A549 (cell line): ENCODE measurements around the gene FGF5. TPM values are rescaled to one million over a fixed set of nuclear protein-coding genes. Genes with fewer than 3 reads are reported as not detected.

ENCODE experiments used
- ATAC-seq, 2 experiments: fragments of 200-7000 bp in 1 of 2; fragments of >200 bp in 1 of 2; cut with Nextera tagmentation in 1 of 2; cut with Tn5 transposase in 1 of 2; 3 replicates each; pipeline versions ENCODE4 v1.8.0 to v1.9.1; 2018 to 2020; ENCODE audit warnings: mild to moderate bottlenecking in 1 of 2, moderate library complexity in 1 of 2
- CTCF ChIA-PET: fragments of 300-600 bp; sonication (Branson Sonifier 250); formaldehyde crosslinking; extraction: SDS; loops from one replicate; lab custom pipeline; 2021; ENCODE audit warnings: antibody characterized with exemption, inconsistent platforms; lab: Yijun Ruan, JAX
- POLR2A ChIA-PET: fragments of 350-600 bp; formaldehyde crosslinking; extraction: SDS; loops from one replicate; lab custom pipeline; 2021; ENCODE audit warnings: antibody characterized with exemption, inconsistent platforms; lab: Yijun Ruan, JAX
- DNase-seq, 2 experiments: peaks; one replicate each; pipeline versions ENCODE4 v3.0.0 to v3.0.0-alpha.2; 2011 to 2016; ENCODE audit warnings: low read depth in 1 of 2, low spot score in 1 of 2
- FAIRE-seq: peaks from 2 replicates; lab custom pipeline; 2011; peaks lifted over from hg19 to GRCh38; lab: Jason Lieb, UNC
- H3K27ac ChIP-seq, 2 experiments: fragments of >200 bp; sonication (Bioruptor Twin); formaldehyde crosslinking; 3 replicates each; pipeline ENCODE4 v1.5.1; 2016 to 2017
- H3K4me1 ChIP-seq: fragments of >200 bp; sonication (Bioruptor Twin); formaldehyde crosslinking; 3 replicates; pipeline ENCODE4 v1.6.1; 2016
- H3K4me2 ChIP-seq: fragments of >200 bp; sonication (Bioruptor Twin); formaldehyde crosslinking; 3 replicates; pipeline ENCODE4 v1.6.1; 2016
- H3K4me3 ChIP-seq: fragments of >200 bp; sonication (Bioruptor Twin); formaldehyde crosslinking; 3 replicates; pipeline ENCODE4 v1.5.1; 2016
- H3K9me3 ChIP-seq: fragments of >200 bp; sonication (Bioruptor Twin); formaldehyde crosslinking; 3 replicates; pipeline ENCODE4 v1.6.1; 2016
- EHF ChIP-seq: fragments of 250-450 bp; sonication (Bioruptor Pico); IDR thresholded peaks from 2 replicates; pipeline ENCODE4 v1.5.0; 2020; ENCODE audit warnings: mild to moderate bottlenecking
- EHMT2 ChIP-seq: fragments of 200-600 bp; sonication (generic); IDR thresholded peaks from 2 replicates; pipeline ENCODE4 v1.6.1; 2016; ENCODE audit warnings: antibody characterized with exemption, low read depth, mild to moderate bottlenecking, moderate library complexity
- ESRRA ChIP-seq: fragments of 150-350 bp; IDR thresholded peaks from 2 replicates; pipeline ENCODE4 v1.6.1; 2014; ENCODE audit warnings: mild to moderate bottlenecking, low read length, borderline replicate concordance
- FOSB ChIP-seq: fragments of 250-450 bp; sonication (Bioruptor Pico); IDR thresholded peaks from 2 replicates; pipeline ENCODE4 v1.5.0; 2020; ENCODE audit warnings: mild to moderate bottlenecking, moderate library complexity
- GATA3 ChIP-seq: IDR thresholded peaks from 2 replicates; pipeline ENCODE4 v1.6.1; 2012; ENCODE audit warnings: borderline replicate concordance
- HOXA7 ChIP-seq: fragments of 250-450 bp; sonication (Bioruptor Pico); IDR thresholded peaks from 2 replicates; pipeline ENCODE4 v1.5.0; 2020; ENCODE audit warnings: mild to moderate bottlenecking, moderate library complexity
- KDM1A ChIP-seq: fragments of 200-600 bp; sonication (generic); IDR thresholded peaks from 2 replicates; pipeline ENCODE4 v1.6.1; 2016; ENCODE audit warnings: low read depth, mild to moderate bottlenecking
- KDM5A ChIP-seq: fragments of 200-600 bp; sonication (generic); IDR thresholded peaks from 2 replicates; pipeline ENCODE4 v1.6.1; 2016; ENCODE audit warnings: antibody characterized with exemption, mild to moderate bottlenecking
- MYC ChIP-seq: IDR thresholded peaks from 2 replicates; pipeline ENCODE4 v1.6.1; 2012; ENCODE audit warnings: mild to moderate bottlenecking, inconsistent platforms, low read length, improper control_type of control experiment, borderline replicate concordance
- NFE2L2 ChIP-seq: fragments of 150-350 bp; conservative IDR thresholded peaks from 2 replicates; pipeline ENCODE4 v1.6.1; 2014; ENCODE audit warnings: low read length
- NR3C1 ChIP-seq: fragments of >200 bp; sonication (Bioruptor Twin); formaldehyde crosslinking; IDR thresholded peaks from 3 replicates; pipeline ENCODE4 v1.6.1; 2017
- PHF8 ChIP-seq: fragments of 200-600 bp; sonication (generic); IDR thresholded peaks from 2 replicates; pipeline ENCODE4 v1.6.1; 2016; ENCODE audit warnings: low read depth, mild to moderate bottlenecking, antibody characterized with exemption, moderate library complexity, borderline replicate concordance
- POLR2AphosphoS2 ChIP-seq: conservative IDR thresholded peaks from 2 replicates; pipeline ENCODE4 v1.6.1; 2012; ENCODE audit warnings: low read length, improper control_type of control experiment, inconsistent platforms
- RAD21 ChIP-seq, 2 experiments: fragments of >200 bp in 1 of 2; sonication (Bioruptor Twin) in 1 of 2; formaldehyde crosslinking in 1 of 2; IDR thresholded peaks in 1 of 2; conservative IDR thresholded peaks in 1 of 2; 2 replicates in 1 of 2; 3 replicates in 1 of 2; pipeline ENCODE4 v1.6.1; 2012 to 2018; ENCODE audit warnings: inconsistent platforms in 1 of 2
- RCOR1 ChIP-seq: fragments of 150-350 bp; IDR thresholded peaks from 2 replicates; pipeline ENCODE4 v1.6.1; 2014; ENCODE audit warnings: antibody characterized with exemption, low read length, low read depth
- RFX5 ChIP-seq: fragments of 450-650 bp; IDR thresholded peaks from 2 replicates; pipeline ENCODE4 v1.7.1; 2014; ENCODE audit warnings: antibody characterized with exemption, mild to moderate bottlenecking, moderate library complexity
- RNF2 ChIP-seq: fragments of 200-600 bp; sonication (generic); IDR thresholded peaks from 2 replicates; pipeline ENCODE4 v1.6.1; 2016; ENCODE audit warnings: low read depth, mild to moderate bottlenecking, antibody characterized with exemption, moderate library complexity, borderline replicate concordance
- SMC3 ChIP-seq: fragments of >200 bp; sonication (Bioruptor Twin); formaldehyde crosslinking; IDR thresholded peaks from 3 replicates; pipeline ENCODE4 v1.6.1; 2018; ENCODE audit warnings: inconsistent platforms
- ZSCAN20 ChIP-seq: fragments of 250-450 bp; sonication (Bioruptor Pico); IDR thresholded peaks from 2 replicates; pipeline ENCODE4 v1.8.0; 2022; ENCODE audit warnings: mild to moderate bottlenecking, moderate library complexity
- WGBS: methylation state at CpG from one replicate; pipeline ENCODE4 v1.1.6; 2017; ENCODE audit errors: missing lambda C conversion rate; 5-methylcytosine and 5-hydroxymethylcytosine counted together
- polyA plus RNA-seq, 4 experiments: library from polyadenylated mRNA; depleted of rRNA in 3 of 4; stranded (reverse); fragments of >200 nt; fragmentation: RNase III in 1 of 4; extraction: RNeasy Plus Mini Kit Qiagen cat#74134 plus additional on column Dnase treatment in 1 of 4; gene quantifications; 2 replicates in 3 of 4; 3 replicates in 1 of 4; pipeline ENCODE4 v1.2.3, GENCODE V29; 2011 to 2017
- TF ChIP-seq, protein P1 (sequence below): IDR thresholded peaks from 2 replicates; pipeline ENCODE4 v1.6.1; 2012; ENCODE audit warnings: low read depth, borderline replicate concordance
- TF ChIP-seq, protein P2 (sequence below): fragments of 250-450 bp; sonication (Bioruptor Pico); IDR thresholded peaks from 2 replicates; pipeline ENCODE4 v1.5.0; 2020; ENCODE audit warnings: low read depth, mild to moderate bottlenecking, moderate library complexity
- TF ChIP-seq, protein P3 (sequence below): fragments of 450-650 bp; IDR thresholded peaks from 2 replicates; pipeline ENCODE4 v1.6.1; 2014; ENCODE audit warnings: antibody characterized with exemption
- TF ChIP-seq, protein P4 (sequence below): fragments of 200-600 bp; sonication (generic); IDR thresholded peaks from 2 replicates; pipeline ENCODE4 v1.6.1; 2016; ENCODE audit warnings: antibody characterized with exemption, mild to moderate bottlenecking, moderate library complexity
- TF ChIP-seq, protein P5 (sequence below): fragments of 150-350 bp; IDR thresholded peaks from 2 replicates; pipeline ENCODE4 v1.6.1; 2014; ENCODE audit warnings: low read depth, mild to moderate bottlenecking, low read length
- TF ChIP-seq, protein P6 (sequence below): fragments of >200 bp; sonication (Bioruptor Twin); formaldehyde crosslinking; IDR thresholded peaks from 3 replicates; pipeline ENCODE4 v1.6.1; 2016

The FGF5 gene
- polyA plus RNA-seq, 2 of the 4 experiments (the other 2 are of a cell fraction) = 0.21 TPM; not detected in 1

DNA sequence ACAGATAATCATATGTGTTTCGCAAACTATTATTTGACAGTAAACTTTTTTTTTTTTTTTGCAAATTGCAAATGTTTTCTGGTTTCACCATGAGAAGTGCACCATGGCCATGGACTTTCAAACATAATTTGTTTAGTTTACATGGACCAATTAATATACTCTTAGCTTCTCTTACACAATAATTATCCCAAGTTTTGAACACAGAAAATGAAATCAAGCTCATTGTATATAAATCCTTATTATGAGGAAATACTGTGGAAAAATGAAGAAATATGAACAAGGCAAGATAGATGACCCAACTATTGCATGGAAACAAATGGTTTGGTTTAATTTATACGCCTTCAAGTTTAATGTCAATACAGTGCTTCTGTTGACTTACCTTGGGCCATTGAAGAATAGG, 3.9 kb downstream of the FGF5 start:
- no peak for DNase-seq
- no peak overlapping the region for H3K4me2 ChIP-seq
- TF ChIP-seq FOSB (CRISPR knock-in tag) = no peak
- TF ChIP-seq KDM1A = no peak
- TF ChIP-seq SMC3 = no peak
- TF ChIP-seq, protein P1, sequence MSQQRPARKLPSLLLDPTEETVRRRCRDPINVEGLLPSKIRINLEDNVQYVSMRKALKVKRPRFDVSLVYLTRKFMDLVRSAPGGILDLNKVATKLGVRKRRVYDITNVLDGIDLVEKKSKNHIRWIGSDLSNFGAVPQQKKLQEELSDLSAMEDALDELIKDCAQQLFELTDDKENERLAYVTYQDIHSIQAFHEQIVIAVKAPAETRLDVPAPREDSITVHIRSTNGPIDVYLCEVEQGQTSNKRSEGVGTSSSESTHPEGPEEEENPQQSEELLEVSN = no peak
- TF ChIP-seq, protein P2, sequence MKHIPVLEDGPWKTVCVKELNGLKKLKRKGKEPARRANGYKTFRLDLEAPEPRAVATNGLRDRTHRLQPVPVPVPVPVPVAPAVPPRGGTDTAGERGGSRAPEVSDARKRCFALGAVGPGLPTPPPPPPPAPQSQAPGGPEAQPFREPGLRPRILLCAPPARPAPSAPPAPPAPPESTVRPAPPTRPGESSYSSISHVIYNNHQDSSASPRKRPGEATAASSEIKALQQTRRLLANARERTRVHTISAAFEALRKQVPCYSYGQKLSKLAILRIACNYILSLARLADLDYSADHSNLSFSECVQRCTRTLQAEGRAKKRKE = no peak
- TF ChIP-seq RCOR1 = no peak
- no peak for TF ChIP-seq RFX5
- no peak for TF ChIP-seq RNF2
- no peak for TF ChIP-seq EHF (CRISPR knock-in tag)
- TF ChIP-seq MYC = no peak
- no peak for TF ChIP-seq POLR2AphosphoS2
- TF ChIP-seq, protein P3, sequence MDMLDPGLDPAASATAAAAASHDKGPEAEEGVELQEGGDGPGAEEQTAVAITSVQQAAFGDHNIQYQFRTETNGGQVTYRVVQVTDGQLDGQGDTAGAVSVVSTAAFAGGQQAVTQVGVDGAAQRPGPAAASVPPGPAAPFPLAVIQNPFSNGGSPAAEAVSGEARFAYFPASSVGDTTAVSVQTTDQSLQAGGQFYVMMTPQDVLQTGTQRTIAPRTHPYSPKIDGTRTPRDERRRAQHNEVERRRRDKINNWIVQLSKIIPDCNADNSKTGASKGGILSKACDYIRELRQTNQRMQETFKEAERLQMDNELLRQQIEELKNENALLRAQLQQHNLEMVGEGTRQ = no peak
- TF ChIP-seq, protein P4, sequence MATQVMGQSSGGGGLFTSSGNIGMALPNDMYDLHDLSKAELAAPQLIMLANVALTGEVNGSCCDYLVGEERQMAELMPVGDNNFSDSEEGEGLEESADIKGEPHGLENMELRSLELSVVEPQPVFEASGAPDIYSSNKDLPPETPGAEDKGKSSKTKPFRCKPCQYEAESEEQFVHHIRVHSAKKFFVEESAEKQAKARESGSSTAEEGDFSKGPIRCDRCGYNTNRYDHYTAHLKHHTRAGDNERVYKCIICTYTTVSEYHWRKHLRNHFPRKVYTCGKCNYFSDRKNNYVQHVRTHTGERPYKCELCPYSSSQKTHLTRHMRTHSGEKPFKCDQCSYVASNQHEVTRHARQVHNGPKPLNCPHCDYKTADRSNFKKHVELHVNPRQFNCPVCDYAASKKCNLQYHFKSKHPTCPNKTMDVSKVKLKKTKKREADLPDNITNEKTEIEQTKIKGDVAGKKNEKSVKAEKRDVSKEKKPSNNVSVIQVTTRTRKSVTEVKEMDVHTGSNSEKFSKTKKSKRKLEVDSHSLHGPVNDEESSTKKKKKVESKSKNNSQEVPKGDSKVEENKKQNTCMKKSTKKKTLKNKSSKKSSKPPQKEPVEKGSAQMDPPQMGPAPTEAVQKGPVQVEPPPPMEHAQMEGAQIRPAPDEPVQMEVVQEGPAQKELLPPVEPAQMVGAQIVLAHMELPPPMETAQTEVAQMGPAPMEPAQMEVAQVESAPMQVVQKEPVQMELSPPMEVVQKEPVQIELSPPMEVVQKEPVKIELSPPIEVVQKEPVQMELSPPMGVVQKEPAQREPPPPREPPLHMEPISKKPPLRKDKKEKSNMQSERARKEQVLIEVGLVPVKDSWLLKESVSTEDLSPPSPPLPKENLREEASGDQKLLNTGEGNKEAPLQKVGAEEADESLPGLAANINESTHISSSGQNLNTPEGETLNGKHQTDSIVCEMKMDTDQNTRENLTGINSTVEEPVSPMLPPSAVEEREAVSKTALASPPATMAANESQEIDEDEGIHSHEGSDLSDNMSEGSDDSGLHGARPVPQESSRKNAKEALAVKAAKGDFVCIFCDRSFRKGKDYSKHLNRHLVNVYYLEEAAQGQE = no peak
- H3K9me3 ChIP-seq = no peaks in the 10 kb centered on the region
- no peaks in the 10 kb centered on the region for H3K4me1 ChIP-seq
- ATAC-seq = no peak
- no peak overlapping the region for H3K4me3 ChIP-seq
- WGBS = 73% methylated on average over 2 of the region's 2 CpGs
- FAIRE-seq = no peak
- ChIA-PET POLR2A (no interaction called here), CTCF (interaction anchor here (0.7 kb wide), 1 partner anchor 62 kb away, joined by 3 read pairs; no protein-coding TSS in a partner anchor)
- H3K27ac ChIP-seq = no peak overlapping the region

DNA sequence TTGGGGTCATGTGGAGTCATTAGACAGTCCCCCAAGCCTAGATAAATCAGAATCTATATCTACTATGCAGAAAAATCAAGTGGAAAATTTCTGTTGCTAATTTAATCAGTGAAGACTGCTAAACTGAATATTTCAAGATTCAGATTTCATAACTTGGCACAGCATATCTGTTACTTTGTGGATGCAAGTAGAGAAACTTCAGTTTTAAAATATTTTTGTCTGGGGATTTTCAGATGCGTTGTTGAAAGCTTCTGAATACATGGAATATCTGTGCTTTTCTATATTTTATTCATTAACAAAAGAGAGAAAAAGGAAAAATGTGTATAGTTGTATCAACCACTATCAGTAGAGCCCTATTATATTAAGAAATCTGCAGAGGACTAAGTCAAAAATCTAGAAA, 4.4 kb downstream of the FGF5 start:
- Histone ChIP-seq H3K4me1 (no peaks in the 10 kb centered on the region), H3K27ac (no peak overlapping the region), H3K4me2 (no peak overlapping the region), H3K9me3 (no peaks in the 10 kb centered on the region), H3K4me3 (no peak overlapping the region)
- FAIRE-seq = no peak
- POLR2A ChIA-PET = no interaction called here
- no peak for DNase-seq
- ATAC-seq = no peak
- CTCF ChIA-PET = no interaction called here
- WGBS = 32% methylated on average over 1 of the region's 1 CpG
- no peak for TF ChIP-seq ESRRA
- TF ChIP-seq, protein P4 = no peak
- TF ChIP-seq SMC3 = no peak
- TF ChIP-seq HOXA7 (CRISPR knock-in tag) = no peak
- TF ChIP-seq, protein P5, sequence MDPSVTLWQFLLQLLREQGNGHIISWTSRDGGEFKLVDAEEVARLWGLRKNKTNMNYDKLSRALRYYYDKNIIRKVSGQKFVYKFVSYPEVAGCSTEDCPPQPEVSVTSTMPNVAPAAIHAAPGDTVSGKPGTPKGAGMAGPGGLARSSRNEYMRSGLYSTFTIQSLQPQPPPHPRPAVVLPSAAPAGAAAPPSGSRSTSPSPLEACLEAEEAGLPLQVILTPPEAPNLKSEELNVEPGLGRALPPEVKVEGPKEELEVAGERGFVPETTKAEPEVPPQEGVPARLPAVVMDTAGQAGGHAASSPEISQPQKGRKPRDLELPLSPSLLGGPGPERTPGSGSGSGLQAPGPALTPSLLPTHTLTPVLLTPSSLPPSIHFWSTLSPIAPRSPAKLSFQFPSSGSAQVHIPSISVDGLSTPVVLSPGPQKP = no peak
- TF ChIP-seq KDM5A = no peak
- TF ChIP-seq RAD21 (conservative IDR thresholded peaks at IDR 0.05 in 1 of 2, IDR thresholded peaks at IDR 0.05 in 1 of 2) = no peak
- no peak for TF ChIP-seq RCOR1
- no peak for TF ChIP-seq ZSCAN20 (CRISPR knock-in tag)
- TF ChIP-seq, protein P6, sequence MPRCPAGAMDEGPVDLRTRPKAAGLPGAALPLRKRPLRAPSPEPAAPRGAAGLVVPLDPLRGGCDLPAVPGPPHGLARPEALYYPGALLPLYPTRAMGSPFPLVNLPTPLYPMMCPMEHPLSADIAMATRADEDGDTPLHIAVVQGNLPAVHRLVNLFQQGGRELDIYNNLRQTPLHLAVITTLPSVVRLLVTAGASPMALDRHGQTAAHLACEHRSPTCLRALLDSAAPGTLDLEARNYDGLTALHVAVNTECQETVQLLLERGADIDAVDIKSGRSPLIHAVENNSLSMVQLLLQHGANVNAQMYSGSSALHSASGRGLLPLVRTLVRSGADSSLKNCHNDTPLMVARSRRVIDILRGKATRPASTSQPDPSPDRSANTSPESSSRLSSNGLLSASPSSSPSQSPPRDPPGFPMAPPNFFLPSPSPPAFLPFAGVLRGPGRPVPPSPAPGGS = no peak
- no peak for TF ChIP-seq PHF8
- no peak for TF ChIP-seq GATA3
- no peak for TF ChIP-seq RFX5
- no peak for TF ChIP-seq NR3C1
- TF ChIP-seq NFE2L2 = no peak
- TF ChIP-seq EHMT2 = no peak
